22Rv1 (cell line): ENCODE data around the gene AK9.
"Not testable (repeated sequence)": the region's sequence is repeated elsewhere in the genome, so short reads cannot be mapped to it uniquely, and the experiment has no call there.

Source experiments
- H3K27ac ChIP-seq: fragments of 450-650 bp; 2 replicates; pipeline ENCODE4 v1.5.1; 2017
- CTCF ChIP-seq: fragments of 450-650 bp; IDR thresholded peaks from 2 replicates; pipeline ENCODE4 v1.5.1; 2017; ENCODE audit warnings: mild to moderate bottlenecking
- ZFX ChIP-seq: fragments of 450-650 bp; IDR thresholded peaks from 2 replicates; pipeline ENCODE4 v1.6.1; 2017; ENCODE audit warnings: antibody characterized with exemption, borderline replicate concordance

Gene AK9

GRCh38 chr6:109690737-109691621 lies at the start of gene AK9, which contains the start of gene FIG4:
TSS of gene AK9 (minus strand) at chr6:109691202. CDS start at chr6:109675745, 15,457 bp downstream.
TSS of gene FIG4 (plus strand) at chr6:109691296. CDS start at chr6:109691436, 140 bp downstream.
- H3K27ac ChIP-seq = peak within 1 kb of the TSS; percentile 90
- no peak for TF ChIP-seq ZFX
- TF ChIP-seq CTCF = peak; percentile 29

- no peak for TF ChIP-seq ZFX
- TF ChIP-seq CTCF = no peak
- no peak overlapping the region for H3K27ac ChIP-seq
Measured at GRCh38 chr6:109740787-109741186, 49.8 kb upstream of the AK9 start.

GRCh38 chr6:109739686-109740085 lies 48.7 kb upstream of the AK9 start:
- H3K27ac ChIP-seq = no peak overlapping the region
- TF ChIP-seq CTCF = no peak
- no peak for TF ChIP-seq ZFX

GRCh38 chr6:109738667-109739066 lies 47.7 kb upstream of the AK9 start:
- TF ChIP-seq ZFX (no peak), CTCF (no peak)
- H3K27ac ChIP-seq = no peak overlapping the region

GRCh38 chr6:109738255-109738654 lies 47.3 kb upstream of the AK9 start:
- H3K27ac ChIP-seq = no peak overlapping the region
- no peak for TF ChIP-seq CTCF
- no peak for TF ChIP-seq ZFX

- TF ChIP-seq ZFX = no peak
- no peak for TF ChIP-seq CTCF
- no peak overlapping the region for H3K27ac ChIP-seq
Measured at GRCh38 chr6:109736273-109737025, 45.4 kb upstream of the AK9 start.

GRCh38 chr6:109725250-109725649 lies 34.2 kb upstream of the AK9 start:
- H3K27ac ChIP-seq = not testable (repeated sequence)
